Neural progenitor cell (in vitro differentiated cells): ENCODE data around the gene MPV17L. TPM values are rescaled to one million over a fixed set of nuclear protein-coding genes. Genes with fewer than 3 reads are reported as not detected.

Experiments used
- DNase-seq: peaks from one replicate; pipeline ENCODE4 v3.0.0-alpha.2; 2016; ENCODE audit warnings: low spot score
- H2AFZ ChIP-seq: fragments of 200-600 bp; sonication (generic); replicated peaks from 2 replicates; pipeline ENCODE4 v1.6.1; 2016; ENCODE audit warnings: antibody characterized with exemption
- H3F3A ChIP-seq: fragments of 200-600 bp; sonication (generic); 2 replicates; pipeline ENCODE4 v1.6.1; 2016; ENCODE audit warnings: antibody characterized with exemption, low read depth
- H3K27ac ChIP-seq: fragments of 200-600 bp; sonication (generic); 2 replicates; pipeline ENCODE4 v1.5.1; 2016; ENCODE audit warnings: mild to moderate bottlenecking
- H3K27me3 ChIP-seq: fragments of 200-600 bp; sonication (generic); 2 replicates; pipeline ENCODE4 v1.6.1; 2016; ENCODE audit warnings: mild to moderate bottlenecking, moderate library complexity
- H3K36me3 ChIP-seq: fragments of 200-600 bp; sonication (generic); 2 replicates; pipeline ENCODE4 v1.5.1; 2016
- H3K4me1 ChIP-seq: fragments of 200-600 bp; sonication (generic); 2 replicates; pipeline ENCODE4 v1.6.1; 2016; ENCODE audit warnings: mixed run types
- H3K4me2 ChIP-seq: fragments of 200-600 bp; sonication (generic); 2 replicates; pipeline ENCODE4 v1.6.1; 2016
- H3K4me3 ChIP-seq: fragments of 200-600 bp; sonication (generic); 2 replicates; pipeline ENCODE4 v1.5.1; 2016
- H3K79me2 ChIP-seq: fragments of 200-600 bp; sonication (generic); 2 replicates; pipeline ENCODE4 v1.6.1; 2016; ENCODE audit warnings: low read depth
- H3K9ac ChIP-seq: fragments of 200-600 bp; sonication (generic); 2 replicates; pipeline ENCODE4 v1.6.1; 2016
- H3K9me3 ChIP-seq: fragments of 200-600 bp; sonication (generic); 2 replicates; pipeline ENCODE4 v1.5.1; 2016; ENCODE audit warnings: low read depth
- H4K20me1 ChIP-seq: fragments of 200-600 bp; sonication (generic); 2 replicates; pipeline ENCODE4 v1.6.1; 2016; ENCODE audit warnings: low read depth
- H3K27ac Mint-ChIP-seq: 3 replicates; pipeline ENCODE4 v1.8.0; 2021; ENCODE audit warnings: mixed read lengths
- H3K27me3 Mint-ChIP-seq: 2 replicates; pipeline ENCODE4 v1.8.0; 2022; ENCODE audit warnings: low read depth, mild to moderate bottlenecking, inconsistent platforms, moderate library complexity, mixed read lengths; ENCODE audit not compliant: insufficient read depth
- H3K36me3 Mint-ChIP-seq: 3 replicates; pipeline ENCODE4 v1.8.0; 2021; ENCODE audit warnings: mixed read lengths
- H3K4me1 Mint-ChIP-seq: 3 replicates; pipeline ENCODE4 v1.8.0; 2021; ENCODE audit warnings: mixed read lengths
- H3K4me3 Mint-ChIP-seq: 3 replicates; pipeline ENCODE4 v1.8.0; 2021; ENCODE audit warnings: mild to moderate bottlenecking, moderate library complexity, mixed read lengths
- H3K9me3 Mint-ChIP-seq: 3 replicates; pipeline ENCODE4 v1.8.0; 2020; ENCODE audit warnings: mixed read lengths
- CTCF ChIP-seq: fragments of 200-600 bp; sonication (generic); IDR thresholded peaks from 2 replicates; pipeline ENCODE4 v1.5.1; 2017; ENCODE audit warnings: antibody characterized with exemption, mild to moderate bottlenecking
- EZH2 ChIP-seq: fragments of 200-600 bp; sonication (generic); IDR thresholded peaks from 2 replicates; pipeline ENCODE4 v1.6.1; 2017; ENCODE audit warnings: antibody characterized with exemption, mild to moderate bottlenecking, moderate library complexity
- EZH2phosphoT487 ChIP-seq: fragments of 200-600 bp; sonication (generic); IDR thresholded peaks from 2 replicates; pipeline ENCODE4 v1.6.1; 2017; ENCODE audit warnings: antibody characterized with exemption
- total RNA-seq: library from RNA; depleted of rRNA; stranded (reverse); fragments of >200 nt; gene quantifications from 2 replicates; pipeline ENCODE4 v1.2.3, GENCODE V29; 2015; ENCODE audit warnings: low replicate concordance

Gene MPV17L
- total RNA-seq, 1 donor from 2014 or later, result 0.30 TPM

GRCh38 chr16:15422222-15422621, 26.7 kb downstream of the MPV17L start:
- H3K79me2 ChIP-seq, result no peaks in the 10 kb centered on the region
- Mint-ChIP-seq H3K4me3 (no peak overlapping the region), H3K27ac (no peak overlapping the region), H3K36me3 (no peaks in the 10 kb centered on the region), H3K4me1 (no peaks in the 10 kb centered on the region), H3K9me3 (no peaks in the 10 kb centered on the region), H3K27me3 (no peaks in the 10 kb centered on the region)
- no peaks in the 10 kb centered on the region for H3K27me3 ChIP-seq
- no peak overlapping the region for H3K27ac ChIP-seq
- DNase-seq, result no peak
- H3K4me1 ChIP-seq, result no peaks in the 10 kb centered on the region
- no peaks in the 10 kb centered on the region for H3K9me3 ChIP-seq
- H3K9ac ChIP-seq, result no peak overlapping the region
- H3F3A ChIP-seq, result no peaks in the 10 kb centered on the region
- no peaks in the 10 kb centered on the region for H3K36me3 ChIP-seq
- no peak for TF ChIP-seq EZH2phosphoT487
- no peak for TF ChIP-seq CTCF
- TF ChIP-seq EZH2, result no peak
- no peak overlapping the region for H3K4me3 ChIP-seq
- H2AFZ ChIP-seq, result no peak overlapping the region
- no peaks in the 10 kb centered on the region for H4K20me1 ChIP-seq
- no peak overlapping the region for H3K4me2 ChIP-seq

GRCh38 chr16:15425861-15426260, 30.3 kb downstream of the MPV17L start:
- peaks cover 3% of the 10 kb centered on the region for H3K4me1 Mint-ChIP-seq
- TF ChIP-seq EZH2phosphoT487 (no peak), CTCF (no peak), EZH2 (no peak)
- H3K36me3 Mint-ChIP-seq, result no peaks in the 10 kb centered on the region
- Histone ChIP-seq H3K9ac (no peak overlapping the region), H3K36me3 (no peaks in the 10 kb centered on the region), H3K4me3 (no peak overlapping the region), H4K20me1 (no peaks in the 10 kb centered on the region), H3K4me1 (no peaks in the 10 kb centered on the region), H3K79me2 (no peaks in the 10 kb centered on the region), H2AFZ (no peak overlapping the region), H3K4me2 (no peak overlapping the region), H3K27me3 (no peaks in the 10 kb centered on the region), H3K27ac (no peak overlapping the region), H3K9me3 (no peaks in the 10 kb centered on the region), H3F3A (no peaks in the 10 kb centered on the region)
- H3K27ac Mint-ChIP-seq, result peak overlapping the region; percentile 18
- no peak overlapping the region for H3K4me3 Mint-ChIP-seq
- no peaks in the 10 kb centered on the region for H3K27me3 Mint-ChIP-seq
- no peaks in the 10 kb centered on the region for H3K9me3 Mint-ChIP-seq
- DNase-seq, result no peak

- H3K9me3 Mint-ChIP-seq, result no peaks in the 10 kb centered on the region
- H3K27me3 Mint-ChIP-seq, result no peaks in the 10 kb centered on the region
- no peak for DNase-seq
- H3K4me3 ChIP-seq, result no peak overlapping the region
- H3K27ac Mint-ChIP-seq, result no peak overlapping the region
- H3K27me3 ChIP-seq, result no peaks in the 10 kb centered on the region
- no peak for TF ChIP-seq EZH2phosphoT487
- no peak for TF ChIP-seq CTCF
- TF ChIP-seq EZH2, result no peak
- H4K20me1 ChIP-seq, result no peaks in the 10 kb centered on the region
- H3K36me3 ChIP-seq, result no peaks in the 10 kb centered on the region
- no peaks in the 10 kb centered on the region for H3K79me2 ChIP-seq
- H3K4me3 Mint-ChIP-seq, result no peak overlapping the region
- H3K36me3 Mint-ChIP-seq, result no peaks in the 10 kb centered on the region
- H3K27ac ChIP-seq, result no peak overlapping the region
- H2AFZ ChIP-seq, result no peak overlapping the region
- no peaks in the 10 kb centered on the region for H3K9me3 ChIP-seq
- H3F3A ChIP-seq, result no peaks in the 10 kb centered on the region
- H3K4me1 Mint-ChIP-seq, result peaks cover 3% of the 10 kb centered on the region
- H3K4me2 ChIP-seq, result no peak overlapping the region
- no peaks in the 10 kb centered on the region for H3K4me1 ChIP-seq
- no peak overlapping the region for H3K9ac ChIP-seq
Measured at GRCh38 chr16:15426796-15427195, 31.2 kb downstream of the MPV17L start.
